Lung (tissue), 12 donors: ENCODE results near the gene CEP164. TPM values are rescaled to one million over a fixed set of nuclear protein-coding genes. Genes with fewer than 3 reads are reported as not detected.

Experiments
- ATAC-seq: fragments of 200-7000 bp; cut with Tn5 transposase; one replicate; pipeline ENCODE4 v1.9.1; 2020; ENCODE audit warnings: moderate number of reproducible peaks; ENCODE audit not compliant: insufficient read depth, low FRiP score
- DNase-seq, 3 donors: peaks; one replicate each; pipeline ENCODE4 v3.0.0-alpha.2; 2013 to 2017
- H3K27ac ChIP-seq, 2 donors: one replicate each; pipeline ENCODE4 v1.5.1; 2013; ENCODE audit warnings: mild to moderate bottlenecking in 2 of 2, moderate library complexity in 2 of 2, control low read depth in 1 of 2, inconsistent platforms in 1 of 2, low read depth in 1 of 2, low read length in 1 of 2
- H3K27me3 ChIP-seq, 3 donors: one replicate each; pipeline ENCODE4 v1.5.1; 2013; ENCODE audit warnings: low read length in 2 of 3; ENCODE audit not compliant: control insufficient read depth in 3 of 3, insufficient read depth in 3 of 3
- H3K36me3 ChIP-seq, 4 donors: one replicate each; pipeline ENCODE4 v1.5.1; 2013; ENCODE audit warnings: low read length in 4 of 4, mild to moderate bottlenecking in 1 of 4, moderate library complexity in 1 of 4; ENCODE audit not compliant: control insufficient read depth in 4 of 4, insufficient read depth in 4 of 4
- H3K4me1 ChIP-seq, 5 donors: one replicate each; pipeline ENCODE4 v1.5.1; 2013; ENCODE audit warnings: low read length in 5 of 5, mild to moderate bottlenecking in 2 of 5, moderate library complexity in 1 of 5; ENCODE audit not compliant: control insufficient read depth in 5 of 5, insufficient read depth in 5 of 5
- H3K4me3 ChIP-seq: one replicate; pipeline ENCODE4 v1.5.1; 2013; ENCODE audit warnings: mild to moderate bottlenecking, control low read depth, moderate library complexity
- H3K9ac ChIP-seq, 2 donors: one replicate each; pipeline ENCODE4 v1.5.1; 2013; ENCODE audit warnings: low read length in 2 of 2, control low read depth in 1 of 2; ENCODE audit not compliant: insufficient read depth in 1 of 2
- H3K9me3 ChIP-seq, 4 donors: one replicate each; pipeline ENCODE4 v1.5.1; 2013; ENCODE audit warnings: low read length in 3 of 4, mild to moderate bottlenecking in 1 of 4, moderate library complexity in 1 of 4; ENCODE audit not compliant: control insufficient read depth in 4 of 4, insufficient read depth in 3 of 4
- CTCF ChIP-seq: IDR thresholded peaks from 2 replicates; pipeline ENCODE4 v1.5.1; 2012; ENCODE audit warnings: mild to moderate bottlenecking; ENCODE audit errors: control extremely low read depth, extremely low read depth
- WGBS, 2 donors: extraction: QIAGEN DNeasy Blood & Tissue Kit; methylation state at CpG; one replicate each; pipeline ENCODE4 v1.1.7; 2013; 5-methylcytosine and 5-hydroxymethylcytosine counted together
- polyA plus RNA-seq, 2 donors: library from polyadenylated mRNA; stranded (reverse); fragments of 200-250 nt; gene quantifications; one replicate each; pipeline ENCODE4 v1.2.1, GENCODE V29; 2013
- total RNA-seq, 2 donors: library from RNA; depleted of rRNA in 1 of 2; stranded (reverse); fragments of >200 nt in 1 of 2; gene quantifications; one replicate each; pipeline ENCODE4 v1.2.1, GENCODE V29; 2014 to 2021
- donor health status: control.
- donor health status: control.
- donor health status: Bipolar disorder and iron deficiency.
- donor health status: healthy.
- donor health status: DM: yes; HTN: yes; CAD: no.

CEP164 gene
- total and polyA plus RNA-seq, 4 donors, result 12.0 to 36.1 (median 26.7) TPM

GRCh38 chr11:117292616-117293015 lies 35.0 kb upstream of the CEP164 start:
- peaks cover 0 to 2% (median 0%) of the 10 kb centered on the region in 5 donors for H3K4me1 ChIP-seq
- H3K9me3 ChIP-seq, result no peaks in the 10 kb centered on the region
- no peak for DNase-seq
- WGBS, 2 donors, result 92 to 100% methylated on average over 2 of the region's 2 CpGs
- peaks cover 28 to 42% (median 32%) of the 10 kb centered on the region in 4 donors for H3K36me3 ChIP-seq
- no peak overlapping the region for H3K9ac ChIP-seq
- ATAC-seq, result no peak
- H3K27ac ChIP-seq, result no peak overlapping the region
- H3K4me3 ChIP-seq, result no peak overlapping the region
- TF ChIP-seq CTCF, result no peak
- H3K27me3 ChIP-seq, result no peaks in the 10 kb centered on the region

GRCh38 chr11:117295438-117296137 lies 32.1 kb upstream of the CEP164 start:
- Histone ChIP-seq H3K27me3 (no peaks in the 10 kb centered on the region), H3K9me3 (no peaks in the 10 kb centered on the region), H3K36me3 (peaks cover 9 to 26% (median 12%) of the 10 kb centered on the region in 4 donors), H3K4me1 (peaks cover 0 to 11% (median 5%) of the 10 kb centered on the region in 5 donors), H3K9ac (no peak overlapping the region), H3K4me3 (no peak overlapping the region), H3K27ac (no peak overlapping the region)
- DNase-seq (no peak), ATAC-seq (no peak)
- TF ChIP-seq CTCF, result no peak
- WGBS, 2 donors, result 87 to 88% methylated on average over 9 of the region's 9 CpGs

- 87 to 93% methylated on average over 6 of the region's 6 CpGs for WGBS, 2 donors
- DNase-seq (no peak), ATAC-seq (no peak)
- H3K4me1 ChIP-seq, result peaks cover 0 to 17% (median 5%) of the 10 kb centered on the region in 5 donors
- no peak overlapping the region for H3K27ac ChIP-seq
- no peaks in the 10 kb centered on the region for H3K9me3 ChIP-seq
- H3K4me3 ChIP-seq, result no peak overlapping the region
- H3K36me3 ChIP-seq, result peaks cover 4 to 20% (median 6%) of the 10 kb centered on the region in 4 donors
- no peak for TF ChIP-seq CTCF
- no peak overlapping the region for H3K9ac ChIP-seq
- H3K27me3 ChIP-seq, result no peaks in the 10 kb centered on the region
Measured at GRCh38 chr11:117296881-117297280, 30.8 kb upstream of the CEP164 start.
